ENCODE data around the gene WFIKKN1.
A peak's percentile ranks its signal among the peaks of the same experiment; 100 is the strongest.

WFIKKN1 gene

DNA sequence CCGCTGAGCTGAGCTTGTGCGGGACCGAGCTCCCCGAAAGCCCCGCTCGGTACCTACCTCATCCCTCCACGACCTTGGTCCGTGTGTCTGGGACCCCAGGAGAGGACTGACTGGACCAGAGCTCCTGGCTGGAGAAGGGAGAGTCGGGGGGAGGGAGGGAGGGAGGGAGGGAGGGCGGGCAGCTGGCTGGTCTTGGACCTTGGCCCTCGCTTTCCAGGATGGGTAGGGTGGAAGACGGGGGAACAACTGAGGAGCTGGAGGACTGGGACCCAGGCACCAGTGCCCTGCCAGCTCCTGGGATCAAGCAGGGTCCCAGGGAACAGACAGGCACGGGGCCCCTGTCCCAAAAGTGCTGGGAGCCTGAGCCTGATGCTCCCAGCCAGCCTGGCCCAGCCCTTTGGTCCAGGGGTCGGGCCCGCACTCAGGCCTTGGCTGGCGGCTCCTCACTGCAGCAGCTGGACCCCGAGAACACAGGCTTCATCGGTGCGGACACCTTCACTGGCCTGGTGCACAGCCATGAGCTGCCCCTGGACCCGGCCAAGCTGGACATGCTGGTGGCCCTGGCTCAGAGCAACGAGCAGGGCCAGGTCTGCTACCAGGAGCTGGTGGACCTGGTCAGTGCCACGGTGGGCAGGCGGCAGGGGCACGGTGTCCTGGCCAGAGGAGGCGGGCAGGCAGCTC lies 45.2 kb downstream of the WFIKKN1 start:
- no peak for DNase-seq

DNA sequence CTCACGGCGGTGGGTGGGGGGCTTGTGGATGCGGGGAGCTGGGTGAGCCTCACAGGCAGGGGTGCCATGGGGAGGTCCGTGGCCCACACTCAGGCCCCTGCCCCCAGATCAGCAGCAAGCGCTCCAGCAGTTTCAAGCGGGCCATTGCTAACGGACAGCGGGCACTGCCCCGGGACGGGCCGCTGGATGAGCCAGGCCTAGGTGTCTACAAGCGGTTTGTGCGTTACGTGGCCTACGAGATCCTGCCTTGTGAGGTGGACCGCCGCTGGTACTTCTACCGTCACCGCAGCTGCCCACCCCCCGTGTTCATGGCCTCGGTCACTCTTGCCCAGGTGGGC lies 45.7 kb downstream of the WFIKKN1 start:
- no peak for DNase-seq

DNA sequence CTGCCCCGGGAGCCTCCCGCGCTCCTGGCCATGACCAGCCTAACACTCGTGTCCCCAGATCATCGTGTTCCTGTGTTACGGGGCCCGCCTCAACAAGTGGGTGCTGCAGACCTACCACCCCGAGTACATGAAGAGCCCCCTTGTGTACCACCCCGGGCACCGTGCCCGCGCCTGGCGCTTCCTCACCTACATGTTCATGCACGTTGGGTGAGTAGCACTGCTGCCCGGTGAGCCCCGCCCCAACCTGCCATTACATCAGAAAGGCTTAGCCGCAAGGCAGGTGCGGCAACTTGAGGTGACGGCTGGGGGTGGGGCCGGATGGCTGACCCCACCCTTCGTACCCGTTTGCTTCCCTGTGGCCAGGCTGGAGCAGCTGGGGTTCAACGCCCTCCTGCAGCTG lies 46.1 kb downstream of the WFIKKN1 start:
- no peak for DNase-seq

DNA sequence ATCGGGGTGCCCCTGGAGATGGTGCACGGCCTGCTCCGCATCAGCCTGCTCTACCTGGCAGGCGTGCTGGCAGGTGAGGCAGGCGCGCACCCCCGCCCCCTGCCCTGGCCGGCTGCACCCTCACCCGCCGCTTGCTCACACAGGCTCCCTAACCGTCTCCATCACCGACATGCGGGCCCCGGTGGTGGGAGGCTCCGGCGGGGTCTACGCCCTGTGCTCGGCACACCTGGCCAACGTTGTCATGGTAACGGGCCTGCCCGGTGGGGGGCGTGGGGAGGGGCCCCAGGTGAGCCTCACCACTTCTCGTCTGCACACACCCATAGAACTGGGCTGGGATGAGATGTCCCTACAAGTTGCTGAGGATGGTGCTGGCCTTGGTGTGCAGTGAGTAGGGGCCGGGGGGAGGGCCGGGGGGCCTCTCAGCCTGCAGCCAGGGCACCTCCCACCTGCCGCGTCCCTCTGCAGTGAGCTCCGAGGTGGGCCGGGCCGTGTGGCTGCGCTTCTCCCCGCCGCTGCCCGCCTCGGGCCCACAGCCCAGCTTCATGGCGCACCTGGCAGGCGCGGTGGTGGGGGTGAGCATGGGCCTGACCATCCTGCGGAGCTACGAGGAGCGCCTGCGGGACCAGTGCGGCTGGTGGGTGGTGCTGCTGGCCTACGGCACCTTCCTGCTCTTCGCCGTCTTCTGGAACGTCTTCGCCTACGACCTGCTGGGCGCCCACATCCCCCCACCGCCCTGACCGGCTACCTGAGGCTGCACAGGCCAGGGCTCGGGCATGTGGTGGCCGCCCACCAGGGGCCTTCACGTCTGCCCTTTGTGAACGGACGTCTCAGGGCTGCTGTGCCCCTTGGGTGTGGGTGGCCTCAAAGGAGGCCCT lies 46.8 kb downstream of the WFIKKN1 start:
- DNase-seq = no peak

DNA sequence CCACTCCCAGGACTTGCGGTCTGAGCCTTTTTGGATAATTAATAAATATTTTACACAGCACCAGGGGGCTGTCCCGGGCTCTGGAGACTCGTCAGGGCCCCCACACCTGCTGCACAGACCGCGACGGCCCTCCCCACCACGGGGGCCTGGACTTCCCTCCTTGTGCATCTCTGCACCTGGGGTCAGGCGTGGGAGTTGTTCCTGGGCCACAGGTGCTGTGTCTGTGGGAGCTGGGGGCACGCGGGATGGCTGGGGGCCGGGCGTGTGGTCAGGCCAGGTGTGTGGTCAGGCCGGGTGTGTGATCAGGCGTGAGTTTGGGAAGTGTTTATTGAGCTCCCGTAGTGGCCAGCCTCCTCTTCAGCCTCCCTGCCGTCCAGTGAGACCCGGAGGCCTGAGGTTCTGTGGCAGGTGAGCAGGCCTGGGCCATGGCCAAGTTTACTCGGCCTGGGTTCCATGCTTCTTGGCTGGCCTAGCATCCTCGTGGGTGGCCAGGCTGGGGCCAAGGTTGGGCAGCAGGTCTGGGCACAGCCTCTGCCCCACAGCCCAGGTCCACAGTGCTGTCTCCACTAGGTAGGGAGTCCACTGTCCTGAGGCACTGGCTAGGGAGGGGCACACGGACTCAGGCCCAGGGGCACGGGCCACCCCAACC lies 47.5 kb downstream of the WFIKKN1 start:
- no peak for DNase-seq

DNA sequence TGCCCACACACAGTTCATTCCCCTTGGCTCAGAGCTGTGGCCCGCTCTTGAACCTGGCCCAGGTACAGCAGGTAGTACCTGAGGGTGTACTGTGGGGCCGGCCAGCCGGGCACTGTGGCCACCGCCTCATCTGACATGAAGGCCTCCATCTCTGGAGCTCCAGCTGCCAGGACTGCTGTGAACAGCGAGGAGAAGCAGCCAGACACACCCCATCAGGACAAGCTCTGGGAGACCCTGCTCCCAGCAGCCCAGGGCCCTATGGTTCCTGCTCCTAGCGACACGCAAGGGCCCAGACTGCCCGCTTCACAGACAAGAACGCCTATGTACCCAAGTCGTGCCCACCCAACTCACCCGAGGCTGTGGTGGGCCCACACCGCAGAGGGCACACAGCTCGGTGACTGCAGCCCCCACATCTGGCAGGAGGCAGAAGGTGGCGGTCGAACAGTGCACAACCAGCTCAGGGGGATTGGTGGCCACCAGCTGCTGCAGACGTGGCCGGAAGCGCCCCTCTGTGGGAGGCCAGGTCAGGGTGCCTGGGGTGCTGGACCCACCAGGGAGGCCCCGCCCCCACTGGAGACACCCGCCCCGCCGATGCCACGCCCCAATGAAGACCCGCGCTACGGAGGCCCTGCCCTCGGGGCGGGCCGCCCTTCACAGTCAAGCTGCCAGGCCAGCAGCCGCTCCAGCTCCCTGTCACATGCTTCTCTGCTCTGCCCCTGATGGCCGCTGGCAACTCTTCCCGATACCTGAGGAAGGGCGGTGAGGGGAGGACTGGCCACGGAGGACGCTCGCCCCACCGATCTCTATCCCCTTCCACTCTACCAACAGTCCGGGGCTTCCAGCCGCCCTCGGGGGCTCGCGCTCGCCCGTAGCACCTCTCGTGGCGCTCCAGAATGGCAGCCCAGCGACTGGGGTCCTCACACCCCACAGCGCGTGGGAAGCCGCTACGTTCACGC lies 48.4 kb downstream of the WFIKKN1 start:
- peak; percentile 62 for DNase-seq

DNA sequence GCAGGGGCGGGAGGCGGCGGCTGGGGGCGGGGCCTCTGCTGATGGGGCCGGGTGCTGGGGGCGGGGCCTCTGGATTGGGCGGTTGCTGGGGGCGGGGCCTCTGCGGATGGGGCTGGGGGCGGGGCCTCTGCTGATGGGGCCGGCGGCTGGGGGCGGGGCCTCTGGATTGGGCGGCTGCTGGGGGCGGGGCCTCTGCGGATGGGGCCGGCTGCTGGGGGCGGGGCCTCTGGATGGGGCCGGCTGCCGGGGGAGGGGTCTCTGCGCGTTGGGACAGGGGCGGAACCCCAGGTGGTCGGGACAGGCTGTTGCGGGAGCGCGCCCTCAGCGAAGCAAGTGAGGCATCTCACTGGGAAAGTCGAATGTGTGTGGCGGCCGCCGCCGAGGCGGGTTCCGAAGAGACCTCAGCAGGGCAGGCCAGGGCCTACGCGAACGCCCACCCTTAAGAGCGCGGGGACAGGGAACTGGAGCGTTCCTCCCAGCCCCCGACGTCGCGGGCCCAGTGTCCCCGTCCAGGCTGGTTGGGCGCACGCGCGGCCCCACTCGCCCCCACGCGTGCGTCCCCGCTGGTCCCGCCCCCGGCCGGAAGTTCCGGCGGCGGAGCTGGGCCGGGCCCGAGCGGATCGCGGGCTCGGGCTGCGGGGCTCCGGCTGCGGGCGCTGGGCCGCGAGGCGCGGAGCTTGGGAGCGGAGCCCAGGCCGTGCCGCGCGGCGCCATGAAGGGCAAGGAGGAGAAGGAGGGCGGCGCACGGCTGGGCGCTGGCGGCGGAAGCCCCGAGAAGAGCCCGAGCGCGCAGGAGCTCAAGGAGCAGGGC lies 49.2 kb downstream of the WFIKKN1 start, which contains the start of gene STUB1:
Gene STUB1 (plus strand): TSS at position 597 of the 811 bp plus-strand sequence. CDS start 116 bp downstream, at position 713.
- peak; percentile 86 for DNase-seq

DNA sequence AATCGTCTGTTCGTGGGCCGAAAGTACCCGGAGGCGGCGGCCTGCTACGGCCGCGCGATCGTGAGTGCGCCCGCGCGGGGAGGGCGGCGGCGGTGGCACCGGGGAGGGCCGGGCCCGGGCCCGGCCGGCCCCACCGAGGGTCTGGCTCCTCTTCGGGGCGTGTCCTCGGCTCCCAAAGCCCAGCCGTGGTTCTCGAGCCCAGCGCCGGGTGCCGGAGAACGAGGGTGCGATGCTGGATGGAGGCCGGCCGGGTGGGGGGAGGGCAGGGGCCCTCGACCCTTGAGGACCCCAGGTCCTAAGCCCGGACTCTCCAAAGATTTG lies 49.8 kb downstream of the WFIKKN1 start:
- DNase-seq = no peak

DNA sequence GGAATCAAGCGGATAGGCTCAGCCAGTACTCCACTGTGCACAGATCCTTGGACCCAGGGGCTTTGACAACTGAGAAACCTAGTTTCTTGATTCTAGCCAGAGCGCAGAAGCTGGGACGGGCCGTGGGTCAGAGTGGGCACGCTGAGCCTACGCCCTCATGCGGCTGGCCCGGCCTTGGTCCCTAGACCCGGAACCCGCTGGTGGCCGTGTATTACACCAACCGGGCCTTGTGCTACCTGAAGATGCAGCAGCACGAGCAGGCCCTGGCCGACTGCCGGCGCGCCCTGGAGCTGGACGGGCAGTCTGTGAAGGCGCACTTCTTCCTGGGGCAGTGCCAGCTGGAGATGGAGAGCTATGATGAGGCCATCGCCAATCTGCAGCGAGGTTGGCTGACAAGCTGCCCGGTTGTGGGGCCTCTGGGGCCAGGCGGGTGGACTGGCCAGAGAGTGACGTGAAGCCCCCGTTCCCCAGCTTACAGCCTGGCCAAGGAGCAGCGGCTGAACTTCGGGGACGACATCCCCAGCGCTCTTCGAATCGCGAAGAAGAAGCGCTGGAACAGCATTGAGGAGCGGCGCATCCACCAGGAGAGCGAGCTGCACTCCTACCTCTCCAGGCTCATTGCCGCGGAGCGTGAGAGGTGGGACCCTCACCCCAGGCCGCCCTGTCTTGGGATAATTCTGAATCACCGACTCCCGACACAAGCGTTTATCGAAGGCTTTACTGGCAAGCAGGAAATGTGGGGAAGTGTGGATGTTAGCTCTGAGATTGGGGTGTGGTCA lies 50.4 kb downstream of the WFIKKN1 start:
- DNase-seq = no peak

DNA sequence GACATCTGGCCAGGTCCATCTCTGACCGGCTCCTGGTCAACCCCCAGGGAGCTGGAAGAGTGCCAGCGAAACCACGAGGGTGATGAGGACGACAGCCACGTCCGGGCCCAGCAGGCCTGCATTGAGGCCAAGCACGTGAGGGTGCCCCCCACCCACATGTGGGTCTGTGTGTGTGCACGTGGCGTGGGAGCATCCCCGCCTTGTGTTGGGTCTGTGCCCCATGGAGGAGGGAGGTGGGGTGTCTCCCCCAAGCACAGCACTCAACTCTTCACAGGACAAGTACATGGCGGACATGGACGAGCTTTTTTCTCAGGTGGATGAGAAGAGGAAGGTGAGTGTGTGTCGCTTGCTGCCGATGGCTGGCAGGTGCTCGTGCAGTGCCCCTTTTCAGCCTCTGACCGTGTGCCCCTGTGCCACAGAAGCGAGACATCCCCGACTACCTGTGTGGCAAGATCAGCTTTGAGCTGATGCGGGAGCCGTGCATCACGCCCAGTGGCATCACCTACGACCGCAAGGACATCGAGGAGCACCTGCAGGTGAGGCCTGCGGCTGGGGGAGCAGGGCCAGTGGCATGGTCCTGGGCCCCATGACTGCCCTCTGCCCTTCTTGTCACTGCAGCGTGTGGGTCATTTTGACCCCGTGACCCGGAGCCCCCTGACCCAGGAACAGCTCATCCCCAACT lies 51.1 kb downstream of the WFIKKN1 start:
- DNase-seq = no peak

DNA sequence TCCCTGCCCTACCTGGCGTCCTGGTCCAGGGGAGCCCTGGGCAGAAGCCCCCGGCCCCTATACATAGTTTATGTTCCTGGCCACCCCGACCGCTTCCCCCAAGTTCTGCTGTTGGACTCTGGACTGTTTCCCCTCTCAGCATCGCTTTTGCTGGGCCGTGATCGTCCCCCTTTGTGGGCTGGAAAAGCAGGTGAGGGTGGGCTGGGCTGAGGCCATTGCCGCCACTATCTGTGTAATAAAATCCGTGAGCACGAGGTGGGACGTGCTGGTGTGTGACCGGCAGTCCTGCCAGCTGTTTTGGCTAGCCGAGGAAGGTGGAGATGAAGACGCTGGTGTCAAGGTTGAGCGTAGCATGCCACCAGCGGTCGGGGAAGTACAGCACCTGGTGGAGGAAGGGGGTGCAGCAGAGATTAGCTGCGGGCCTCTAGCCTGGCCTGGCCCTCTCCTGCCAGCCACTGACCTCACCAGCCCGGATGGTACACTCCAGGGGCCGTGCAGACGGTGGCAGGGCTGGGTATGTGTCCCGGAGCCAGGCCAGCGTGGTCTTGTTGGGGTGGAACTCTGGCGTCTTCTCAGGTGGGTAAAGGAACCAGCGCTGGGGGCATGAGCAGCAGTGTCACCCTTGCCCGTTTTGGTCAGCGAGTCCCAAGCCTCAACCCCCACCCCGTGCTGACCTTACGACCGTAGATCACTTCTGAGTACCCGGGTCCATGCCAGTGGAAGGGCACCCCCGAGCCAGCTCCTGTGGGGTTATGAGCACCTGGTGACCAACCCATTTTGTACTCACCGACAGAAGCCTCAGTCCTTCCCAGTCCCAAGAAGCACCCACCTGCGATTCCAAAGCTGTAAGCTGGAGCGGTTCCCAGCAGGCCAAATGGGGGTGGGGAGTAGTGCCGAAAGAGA lies 52.0 kb downstream of the WFIKKN1 start:
- DNase-seq = no peak

DNA sequence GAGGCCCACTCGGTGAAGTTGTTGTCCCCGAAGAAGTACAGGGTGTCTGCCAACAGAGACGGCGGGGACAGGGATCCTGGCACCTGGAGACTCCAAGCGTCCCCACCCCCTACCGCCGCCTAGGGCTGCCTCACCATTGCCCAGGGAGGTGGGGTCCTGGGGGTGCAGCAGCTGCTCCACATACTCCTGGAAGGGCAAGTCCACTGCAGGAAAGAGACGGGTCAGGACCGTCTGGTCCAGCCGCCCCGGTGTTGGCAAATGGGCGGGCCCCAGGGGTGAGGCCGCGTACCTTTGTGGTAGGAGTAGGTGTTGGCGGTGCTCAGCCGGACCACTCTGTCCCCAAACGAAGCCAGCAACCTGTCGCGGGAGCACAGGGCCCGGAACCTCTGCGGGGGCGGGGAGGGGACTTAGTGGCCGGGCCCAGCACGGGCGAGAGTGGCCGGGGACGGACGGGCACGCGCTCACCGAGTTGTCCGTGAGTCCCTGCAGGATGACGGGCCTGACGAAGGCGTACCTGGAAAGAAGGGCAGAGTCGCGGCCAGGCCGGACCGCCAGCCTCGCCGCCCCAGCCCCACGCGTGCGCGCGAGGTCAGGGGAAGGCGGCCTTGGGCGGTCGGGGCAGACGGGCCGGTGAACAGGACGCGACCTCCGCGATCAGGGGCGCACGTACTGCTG lies 52.7 kb downstream of the WFIKKN1 start:
- no peak for DNase-seq

All from CD4-positive, alpha-beta T cell treated with Interleukin-15 for 1 hour (primary cell).